Hepatocyte (in vitro differentiated cells): ENCODE results near the gene SHANK1. TPM values are rescaled to one million over a fixed set of nuclear protein-coding genes. Genes with fewer than 3 reads are reported as not detected.

Experiments
- DNase-seq: peaks from one replicate; pipeline ENCODE4 v3.0.0-alpha.2; 2016; ENCODE audit warnings: low spot score
- H2AFZ ChIP-seq: fragments of 200-600 bp; sonication (generic); 2 replicates; pipeline ENCODE4 v1.6.0; 2016; ENCODE audit warnings: antibody characterized with exemption, mild to moderate bottlenecking
- H3K27ac ChIP-seq: fragments of 200-600 bp; sonication (generic); 2 replicates; pipeline ENCODE4 v1.5.1; 2016; ENCODE audit warnings: mild to moderate bottlenecking
- H3K27me3 ChIP-seq: fragments of 200-600 bp; sonication (generic); 2 replicates; pipeline ENCODE4 v1.6.1; 2016
- H3K36me3 ChIP-seq: fragments of 200-600 bp; sonication (generic); replicated peaks from 2 replicates; pipeline ENCODE4 v1.5.1; 2016; ENCODE audit warnings: low read depth; ENCODE audit not compliant: insufficient read depth
- H3K4me1 ChIP-seq: fragments of 200-600 bp; sonication (generic); 2 replicates; pipeline ENCODE4 v1.5.1; 2016; ENCODE audit warnings: mild to moderate bottlenecking, moderate library complexity; ENCODE audit not compliant: insufficient read depth
- H3K4me2 ChIP-seq: fragments of 200-600 bp; sonication (generic); 2 replicates; pipeline ENCODE4 v1.6.0; 2016
- H3K4me3 ChIP-seq: fragments of 200-600 bp; sonication (generic); 2 replicates; pipeline ENCODE4 v1.5.1; 2016; ENCODE audit warnings: mild to moderate bottlenecking
- H3K79me2 ChIP-seq: fragments of 200-600 bp; sonication (generic); 2 replicates; pipeline ENCODE4 v1.6.0; 2017; ENCODE audit warnings: mild to moderate bottlenecking
- H3K9me2 ChIP-seq: fragments of 200-600 bp; sonication (generic); replicated peaks from 2 replicates; pipeline ENCODE4 v1.6.0; 2017; ENCODE audit warnings: mild to moderate bottlenecking; ENCODE audit not compliant: insufficient read depth
- H3K9me3 ChIP-seq: fragments of 200-600 bp; sonication (generic); 2 replicates; pipeline ENCODE4 v1.5.1; 2016; ENCODE audit warnings: low read depth, mild to moderate bottlenecking
- H4K20me1 ChIP-seq: fragments of 200-600 bp; sonication (generic); 2 replicates; pipeline ENCODE4 v1.6.0; 2016; ENCODE audit warnings: mild to moderate bottlenecking; ENCODE audit not compliant: insufficient read depth, poor library complexity, severe bottlenecking
- EZH2 ChIP-seq: fragments of 200-600 bp; sonication (generic); IDR thresholded peaks from 2 replicates; pipeline ENCODE4 v1.6.1; 2016; ENCODE audit warnings: antibody characterized with exemption, mild to moderate bottlenecking, borderline replicate concordance
- EZH2phosphoT487 ChIP-seq: fragments of 200-600 bp; sonication (generic); IDR thresholded peaks from one replicate; pipeline ENCODE4 v1.6.1; 2018; ENCODE audit warnings: antibody characterized with exemption, mild to moderate bottlenecking, low read depth, moderate library complexity; ENCODE audit not compliant: unreplicated experiment, severe bottlenecking
- WGBS: methylation state at CpG from one replicate; pipeline ENCODE4 v1.1.6; 2016; ENCODE audit warnings: low lambda C conversion rate; ENCODE audit errors: missing lambda C conversion rate; 5-methylcytosine and 5-hydroxymethylcytosine counted together
- polyA plus RNA-seq: library from polyadenylated mRNA; unstranded; fragments of >200 nt; fragmentation: Nextera tagmentation; extraction: Ambion mirVana; gene quantifications from 2 replicates; pipeline ENCODE4 v1.2.1, GENCODE V29; 2016
- total RNA-seq: library from RNA; depleted of rRNA; stranded (reverse); fragments of >200 nt; gene quantifications from 2 replicates; pipeline ENCODE4 v1.2.3, GENCODE V29; 2014
- TF ChIP-seq, protein P1 (sequence below): fragments of 200-600 bp; sonication (generic); IDR thresholded peaks from 2 replicates; pipeline ENCODE4 v1.5.1; 2016; ENCODE audit warnings: antibody characterized with exemption, mild to moderate bottlenecking; ENCODE audit not compliant: poor library complexity

SHANK1 gene
- total and polyA plus RNA-seq, 2 experiments from 2014 or later: 0.56 to 2.3 TPM

DNA sequence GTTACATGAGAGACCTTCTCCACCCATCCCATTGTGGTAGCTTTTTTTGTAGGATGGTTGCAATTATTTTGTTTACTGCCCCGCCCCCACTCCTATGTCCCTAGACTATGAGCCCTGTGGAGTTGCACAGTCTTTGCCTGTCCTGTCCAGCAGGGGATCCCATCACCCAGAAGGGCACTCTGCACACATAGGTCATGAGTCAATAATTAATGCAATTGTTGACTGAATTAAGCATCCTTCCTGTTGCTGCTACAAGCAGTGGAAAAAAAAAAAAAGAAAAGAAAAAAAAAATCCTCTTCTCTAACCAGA, 56.2 kb downstream of the SHANK1 start:
- Histone ChIP-seq H3K27me3 (peaks cover 28% of the 10 kb centered on the region), H3K27ac (no peak overlapping the region), H3K9me2 (no peaks in the 10 kb centered on the region), H3K4me1 (no peaks in the 10 kb centered on the region), H3K4me3 (no peak overlapping the region), H3K36me3 (no peaks in the 10 kb centered on the region), H4K20me1 (no peaks in the 10 kb centered on the region), H2AFZ (no peak overlapping the region), H3K79me2 (no peaks in the 10 kb centered on the region), H3K4me2 (no peak overlapping the region), H3K9me3 (no peaks in the 10 kb centered on the region)
- 70% methylated on average over 1 of the region's 1 CpG for WGBS
- DNase-seq: no peak
- TF ChIP-seq, protein P1, sequence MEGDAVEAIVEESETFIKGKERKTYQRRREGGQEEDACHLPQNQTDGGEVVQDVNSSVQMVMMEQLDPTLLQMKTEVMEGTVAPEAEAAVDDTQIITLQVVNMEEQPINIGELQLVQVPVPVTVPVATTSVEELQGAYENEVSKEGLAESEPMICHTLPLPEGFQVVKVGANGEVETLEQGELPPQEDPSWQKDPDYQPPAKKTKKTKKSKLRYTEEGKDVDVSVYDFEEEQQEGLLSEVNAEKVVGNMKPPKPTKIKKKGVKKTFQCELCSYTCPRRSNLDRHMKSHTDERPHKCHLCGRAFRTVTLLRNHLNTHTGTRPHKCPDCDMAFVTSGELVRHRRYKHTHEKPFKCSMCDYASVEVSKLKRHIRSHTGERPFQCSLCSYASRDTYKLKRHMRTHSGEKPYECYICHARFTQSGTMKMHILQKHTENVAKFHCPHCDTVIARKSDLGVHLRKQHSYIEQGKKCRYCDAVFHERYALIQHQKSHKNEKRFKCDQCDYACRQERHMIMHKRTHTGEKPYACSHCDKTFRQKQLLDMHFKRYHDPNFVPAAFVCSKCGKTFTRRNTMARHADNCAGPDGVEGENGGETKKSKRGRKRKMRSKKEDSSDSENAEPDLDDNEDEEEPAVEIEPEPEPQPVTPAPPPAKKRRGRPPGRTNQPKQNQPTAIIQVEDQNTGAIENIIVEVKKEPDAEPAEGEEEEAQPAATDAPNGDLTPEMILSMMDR: peak; percentile 19
- TF ChIP-seq EZH2phosphoT487: no peak
- TF ChIP-seq EZH2: no peak

DNA sequence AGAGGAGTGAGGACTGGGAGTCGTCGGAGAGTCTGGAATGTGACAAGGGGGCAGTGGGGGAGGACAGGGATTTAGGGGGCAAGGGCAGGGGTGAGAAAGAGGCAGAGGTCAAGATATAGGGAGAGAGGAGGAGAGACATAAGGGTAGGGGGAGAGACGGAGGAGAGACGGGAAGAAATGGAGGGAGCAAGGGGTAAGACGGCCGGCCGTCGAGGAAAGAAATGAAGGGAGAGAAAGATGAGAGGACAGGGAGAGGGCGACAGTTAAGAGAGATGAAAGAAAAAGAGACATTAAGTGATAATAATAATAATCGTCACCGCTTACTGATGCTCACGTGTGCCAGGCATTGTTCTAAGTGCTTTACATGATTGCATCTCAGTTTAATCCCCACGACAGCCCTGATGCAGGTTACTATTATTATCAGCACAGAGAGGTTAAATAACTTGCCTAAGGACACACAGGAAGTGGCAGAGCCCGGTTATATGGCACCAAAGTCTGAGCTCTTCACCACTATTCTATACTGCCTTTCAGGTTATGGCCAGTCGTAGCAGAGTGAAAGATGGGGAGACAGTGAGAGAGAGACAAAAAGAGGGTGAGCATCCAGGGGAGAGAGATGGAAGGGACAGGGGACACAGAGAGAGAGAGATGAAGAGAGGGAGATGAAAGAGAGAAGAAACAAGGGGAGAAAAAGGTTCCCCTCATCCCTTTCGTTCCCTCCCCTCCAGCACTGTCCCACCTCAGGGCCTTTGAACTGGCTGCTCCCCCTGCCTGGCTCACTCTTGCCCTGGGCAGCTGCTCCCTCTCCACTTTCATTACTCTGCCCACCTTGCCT, 56.7 kb downstream of the SHANK1 start:
- Histone ChIP-seq H4K20me1 (no peaks in the 10 kb centered on the region), H3K4me1 (no peaks in the 10 kb centered on the region), H3K4me2 (no peak overlapping the region), H3K36me3 (no peaks in the 10 kb centered on the region), H3K9me2 (no peaks in the 10 kb centered on the region), H3K27me3 (peaks cover 22% of the 10 kb centered on the region), H3K79me2 (no peaks in the 10 kb centered on the region), H3K4me3 (no peak overlapping the region), H3K27ac (no peak overlapping the region), H3K9me3 (no peaks in the 10 kb centered on the region), H2AFZ (no peak overlapping the region)
- 69% methylated on average over 9 of the region's 16 CpGs for WGBS
- no peak for DNase-seq
- TF ChIP-seq EZH2: no peak
- TF ChIP-seq, protein P1: no peak
- TF ChIP-seq EZH2phosphoT487: no peak

DNA sequence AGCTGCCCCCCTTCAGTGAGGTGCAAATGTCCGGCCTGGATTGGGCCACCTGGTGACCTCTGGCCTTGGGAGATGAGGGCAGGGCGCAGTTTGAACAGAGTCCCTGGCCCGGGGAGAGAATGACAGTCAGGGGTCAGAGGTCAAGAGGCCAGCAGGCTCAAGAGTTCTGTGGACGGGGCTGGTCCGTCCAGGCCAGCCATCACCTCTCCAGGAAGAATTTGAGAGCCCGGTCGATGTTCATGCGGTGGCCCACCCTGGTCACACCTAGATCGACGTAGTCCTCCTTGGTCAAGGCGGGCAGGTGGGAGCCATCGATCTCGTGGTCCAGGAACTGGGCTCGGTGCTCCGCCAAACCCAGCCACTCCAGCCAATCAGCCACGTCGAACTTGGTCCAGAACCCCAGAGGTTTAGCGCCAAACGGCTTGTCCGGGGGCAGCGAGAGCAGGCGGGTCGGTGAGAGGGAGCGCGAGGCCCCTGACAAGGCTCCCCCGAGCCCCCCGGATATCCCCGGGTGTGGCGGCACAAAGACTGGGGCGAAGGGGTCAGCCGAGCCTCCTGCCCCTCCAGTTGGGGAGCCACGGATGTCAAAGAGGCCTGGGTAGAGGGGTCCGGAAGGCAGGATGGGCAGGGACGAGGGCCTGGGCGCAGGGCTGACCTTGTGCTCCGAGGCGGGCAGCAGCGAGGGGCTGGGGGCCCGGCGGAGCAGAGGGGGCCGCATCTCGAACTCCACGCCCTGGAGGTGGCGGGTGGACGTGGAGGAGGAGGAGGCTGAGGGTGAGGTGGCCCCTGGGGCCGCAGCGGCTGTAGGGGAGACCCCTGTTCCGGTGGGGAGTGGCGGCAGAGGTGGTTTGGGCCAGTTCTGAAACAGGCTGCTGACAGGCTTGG, 57.6 kb downstream of the SHANK1 start:
- H3K27me3 ChIP-seq: peaks cover 13% of the 10 kb centered on the region
- WGBS: 84% methylated on average over 44 of the region's 49 CpGs
- TF ChIP-seq EZH2: no peak
- TF ChIP-seq EZH2phosphoT487: no peak
- TF ChIP-seq, protein P1: no peak
- H3K4me2 ChIP-seq: no peak overlapping the region
- H3K27ac ChIP-seq: no peak overlapping the region
- no peak overlapping the region for H2AFZ ChIP-seq
- no peaks in the 10 kb centered on the region for H3K4me1 ChIP-seq
- no peaks in the 10 kb centered on the region for H3K79me2 ChIP-seq
- no peak overlapping the region for H3K4me3 ChIP-seq
- no peaks in the 10 kb centered on the region for H3K9me2 ChIP-seq
- H3K9me3 ChIP-seq: no peaks in the 10 kb centered on the region
- no peaks in the 10 kb centered on the region for H4K20me1 ChIP-seq
- H3K36me3 ChIP-seq: no peaks in the 10 kb centered on the region
- no peak for DNase-seq
